ENCODE data around the gene DNAJC3.

- TF ChIP-seq, protein P1, sequence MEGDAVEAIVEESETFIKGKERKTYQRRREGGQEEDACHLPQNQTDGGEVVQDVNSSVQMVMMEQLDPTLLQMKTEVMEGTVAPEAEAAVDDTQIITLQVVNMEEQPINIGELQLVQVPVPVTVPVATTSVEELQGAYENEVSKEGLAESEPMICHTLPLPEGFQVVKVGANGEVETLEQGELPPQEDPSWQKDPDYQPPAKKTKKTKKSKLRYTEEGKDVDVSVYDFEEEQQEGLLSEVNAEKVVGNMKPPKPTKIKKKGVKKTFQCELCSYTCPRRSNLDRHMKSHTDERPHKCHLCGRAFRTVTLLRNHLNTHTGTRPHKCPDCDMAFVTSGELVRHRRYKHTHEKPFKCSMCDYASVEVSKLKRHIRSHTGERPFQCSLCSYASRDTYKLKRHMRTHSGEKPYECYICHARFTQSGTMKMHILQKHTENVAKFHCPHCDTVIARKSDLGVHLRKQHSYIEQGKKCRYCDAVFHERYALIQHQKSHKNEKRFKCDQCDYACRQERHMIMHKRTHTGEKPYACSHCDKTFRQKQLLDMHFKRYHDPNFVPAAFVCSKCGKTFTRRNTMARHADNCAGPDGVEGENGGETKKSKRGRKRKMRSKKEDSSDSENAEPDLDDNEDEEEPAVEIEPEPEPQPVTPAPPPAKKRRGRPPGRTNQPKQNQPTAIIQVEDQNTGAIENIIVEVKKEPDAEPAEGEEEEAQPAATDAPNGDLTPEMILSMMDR (conservative IDR thresholded peaks at IDR 0.05): no peak
- TF ChIP-seq ZFX (IDR thresholded peaks at IDR 0.05): no peak
These were observed 156.8 kb downstream of the DNAJC3 start for GRCh38 chr13:95833719-95834118.

All from C4-2B (cell line).